Mesenchymal stem cell (in vitro differentiated cells and primary cell): ENCODE data around the gene IGSF1. TPM values are rescaled to one million over a fixed set of nuclear protein-coding genes. Genes with fewer than 3 reads are reported as not detected.

Experiments
- DNase-seq: peaks from one replicate; pipeline ENCODE4 v3.0.0-alpha.2; 2013
- H2AFZ ChIP-seq: one replicate; pipeline ENCODE4 v1.6.1; 2013; ENCODE audit warnings: low read depth, mild to moderate bottlenecking, control low read depth, inconsistent platforms, low read length, moderate library complexity
- H2AK5ac ChIP-seq: 2 replicates; pipeline ENCODE4 v1.6.1; 2013; ENCODE audit warnings: low read length, moderate library complexity, mild to moderate bottlenecking, inconsistent platforms; ENCODE audit not compliant: severe bottlenecking
- H2BK120ac ChIP-seq: one replicate; pipeline ENCODE4 v1.6.1; 2013; ENCODE audit warnings: low read depth, mild to moderate bottlenecking, inconsistent platforms, low read length, moderate library complexity
- H2BK12ac ChIP-seq, 2 experiments: one replicate each; pipeline ENCODE4 v1.6.1; 2013; ENCODE audit warnings: inconsistent platforms in 2 of 2, low read length in 2 of 2, mild to moderate bottlenecking in 2 of 2, moderate library complexity in 2 of 2, control low read depth in 1 of 2
- H2BK15ac ChIP-seq: one replicate; pipeline ENCODE4 v1.6.1; 2013; ENCODE audit warnings: mild to moderate bottlenecking, low read depth, inconsistent platforms; ENCODE audit not compliant: poor library complexity, severe bottlenecking
- H2BK5ac ChIP-seq: 2 replicates; pipeline ENCODE4 v1.6.1; 2013; ENCODE audit warnings: low read depth, mild to moderate bottlenecking, low read length, control low read depth, inconsistent platforms; ENCODE audit not compliant: poor library complexity, severe bottlenecking
- H3K14ac ChIP-seq, 2 experiments: one replicate each; pipeline ENCODE4 v1.6.1; 2013; ENCODE audit warnings: inconsistent platforms in 2 of 2, low read length in 2 of 2, control low read depth in 1 of 2, mild to moderate bottlenecking in 1 of 2, moderate library complexity in 1 of 2
- H3K18ac ChIP-seq, 2 experiments: one replicate each; pipeline ENCODE4 v1.6.1; 2013; ENCODE audit warnings: inconsistent platforms in 2 of 2, low read length in 2 of 2, control low read depth in 1 of 2, low read depth in 1 of 2, mild to moderate bottlenecking in 1 of 2
- H3K23ac ChIP-seq, 2 experiments: one replicate each; pipeline ENCODE4 v1.6.1; 2013; ENCODE audit warnings: inconsistent platforms in 2 of 2, low read length in 2 of 2, mild to moderate bottlenecking in 2 of 2, moderate library complexity in 2 of 2, control low read depth in 1 of 2
- H3K27ac ChIP-seq: 2 replicates; pipeline ENCODE4 v1.5.1; 2013; ENCODE audit warnings: mild to moderate bottlenecking, moderate library complexity, low read length, control low read depth, inconsistent platforms; ENCODE audit not compliant: poor library complexity, severe bottlenecking
- H3K27me3 ChIP-seq, 2 experiments: 2 replicates each; pipeline versions ENCODE4 v1.6.1 to v1.7.0; 2013; ENCODE audit warnings: low read length in 2 of 2, mild to moderate bottlenecking in 2 of 2, moderate library complexity in 2 of 2, control low read depth in 1 of 2, inconsistent platforms in 1 of 2; ENCODE audit not compliant: control insufficient read depth in 1 of 2, insufficient read depth in 1 of 2
- H3K36me3 ChIP-seq, 2 experiments: 2 replicates each; pipeline versions ENCODE4 v1.6.1 to v1.7.0; 2013; ENCODE audit warnings: low read length in 2 of 2, control low read depth in 1 of 2, inconsistent platforms in 1 of 2, low read depth in 1 of 2, mild to moderate bottlenecking in 1 of 2; ENCODE audit not compliant: insufficient read depth in 2 of 2, control insufficient read depth in 1 of 2
- H3K4ac ChIP-seq, 2 experiments: one replicate each; pipeline ENCODE4 v1.6.1; 2013; ENCODE audit warnings: inconsistent platforms in 2 of 2, low read length in 2 of 2, mild to moderate bottlenecking in 2 of 2, moderate library complexity in 2 of 2, control low read depth in 1 of 2, low read depth in 1 of 2
- H3K4me1 ChIP-seq: 2 replicates; pipeline ENCODE4 v1.6.1; 2013; ENCODE audit warnings: low read depth, low read length, control low read depth; ENCODE audit not compliant: control insufficient read depth, insufficient read depth
- H3K4me2 ChIP-seq: 2 replicates; pipeline ENCODE4 v1.6.1; 2013; ENCODE audit warnings: low read length, mild to moderate bottlenecking, inconsistent platforms; ENCODE audit not compliant: poor library complexity, severe bottlenecking
- H3K4me3 ChIP-seq, 2 experiments: 2 replicates each; pipeline versions ENCODE4 v1.5.1 to v1.7.0; 2013; ENCODE audit warnings: low read length in 2 of 2, mild to moderate bottlenecking in 2 of 2, control low read depth in 1 of 2, low read depth in 1 of 2; ENCODE audit not compliant: insufficient read depth in 1 of 2
- H3K79me1 ChIP-seq: replicated peaks from 2 replicates; pipeline ENCODE4 v1.6.1; 2013; ENCODE audit warnings: mild to moderate bottlenecking, control low read depth, low read length, inconsistent platforms; ENCODE audit not compliant: poor library complexity, severe bottlenecking
- H3K9ac ChIP-seq: 2 replicates; pipeline ENCODE4 v1.7.0; 2013; ENCODE audit warnings: mild to moderate bottlenecking, low read length, moderate library complexity
- H3K9me3 ChIP-seq: 2 replicates; pipeline ENCODE4 v1.7.0; 2013; ENCODE audit warnings: mild to moderate bottlenecking, low read length; ENCODE audit not compliant: control insufficient read depth
- H4K8ac ChIP-seq: one replicate; pipeline ENCODE4 v1.6.1; 2013; ENCODE audit warnings: inconsistent platforms, mild to moderate bottlenecking, low read length, moderate library complexity
- H4K91ac ChIP-seq: one replicate; pipeline ENCODE4 v1.6.1; 2013; ENCODE audit warnings: mild to moderate bottlenecking, low read length, inconsistent platforms
- WGBS: methylation state at CpG from one replicate; pipeline ENCODE4 v1.1.7; 2013; ENCODE audit warnings: mixed read lengths; 5-methylcytosine and 5-hydroxymethylcytosine counted together
- polyA plus RNA-seq, 2 experiments: library from polyadenylated mRNA; stranded (reverse); fragments of 200-250 nt; gene quantifications; one replicate each; pipeline ENCODE4 v1.2.3, GENCODE V29; 2013

IGSF1 gene
- 8.4 TPM for polyA plus RNA-seq (2013, experiment 1 of 2)
- polyA plus RNA-seq (2013, experiment 2 of 2) = 7.9 TPM

GRCh38 chrX:131288738-131289511 lies at the start of gene IGSF1:
TSS of gene IGSF1 (minus strand) at chrX:131289306. CDS start at chrX:131286674, 2,632 bp downstream.
- Histone ChIP-seq H3K9ac (peak within 1 kb of the TSS; percentile 29), H2AK5ac (no peak within 1 kb of the TSS), H3K14ac (peak within 1 kb of the TSS in 1 of 2 experiments; percentile 28), H2BK5ac (no peak within 1 kb of the TSS), H3K9me3 (no peaks in the 10 kb centered on the region), H3K4me3 (peak within 1 kb of the TSS; percentile 18 to 68), H2AFZ (no peak within 1 kb of the TSS), H3K27ac (no peak within 1 kb of the TSS), H3K4me2 (peak within 1 kb of the TSS; percentile 75), H3K18ac (peak within 1 kb of the TSS in 1 of 2 experiments; percentile 24), H4K8ac (peak within 1 kb of the TSS; percentile 37), H3K79me1 (no peaks in the 10 kb centered on the region), H3K4me1 (peaks cover 3% of the 10 kb centered on the region), H3K36me3 (no peaks in the 10 kb centered on the region), H3K4ac (no peak within 1 kb of the TSS), H2BK120ac (no peak within 1 kb of the TSS), H3K23ac (no peak within 1 kb of the TSS), H2BK15ac (no peak within 1 kb of the TSS), H2BK12ac (no peak within 1 kb of the TSS), H4K91ac (no peak within 1 kb of the TSS), H3K27me3 (peaks cover 0 to 43% of the 10 kb centered on the region in 2 experiments)
- 2% methylated on average over 14 of the region's 32 CpGs for WGBS
- peak; percentile 55 for DNase-seq

GRCh38 chrX:131332331-131332730 lies 43.2 kb upstream of the IGSF1 start:
- H3K4ac ChIP-seq = no peak overlapping the region
- no peak overlapping the region for H2BK120ac ChIP-seq
- H2BK15ac ChIP-seq = no peak overlapping the region
- H2AK5ac ChIP-seq = no peak overlapping the region
- no peak overlapping the region for H2AFZ ChIP-seq
- H3K27me3 ChIP-seq = peaks cover 0 to 6% of the 10 kb centered on the region in 2 experiments
- no peak overlapping the region for H2BK12ac ChIP-seq
- DNase-seq = no peak
- no peaks in the 10 kb centered on the region for H3K79me1 ChIP-seq
- no peak overlapping the region for H3K9ac ChIP-seq
- H3K4me3 ChIP-seq = no peak overlapping the region
- H3K36me3 ChIP-seq = no peaks in the 10 kb centered on the region
- WGBS = 95% methylated on average over 2 of the region's 3 CpGs
- no peaks in the 10 kb centered on the region for H3K9me3 ChIP-seq
- no peaks in the 10 kb centered on the region for H3K4me1 ChIP-seq
- no peak overlapping the region for H3K14ac ChIP-seq
- no peak overlapping the region for H3K18ac ChIP-seq
- H2BK5ac ChIP-seq = no peak overlapping the region
- no peak overlapping the region for H4K91ac ChIP-seq
- H3K4me2 ChIP-seq = no peak overlapping the region
- no peak overlapping the region for H4K8ac ChIP-seq
- no peak overlapping the region for H3K23ac ChIP-seq
- no peak overlapping the region for H3K27ac ChIP-seq

GRCh38 chrX:131331152-131331551 lies 42.0 kb upstream of the IGSF1 start:
- H2AFZ ChIP-seq = no peak overlapping the region
- no peak overlapping the region for H3K4me2 ChIP-seq
- peaks cover 0 to 6% of the 10 kb centered on the region in 2 experiments for H3K27me3 ChIP-seq
- H3K4me1 ChIP-seq = no peaks in the 10 kb centered on the region
- H3K4me3 ChIP-seq = no peak overlapping the region
- H3K36me3 ChIP-seq = no peaks in the 10 kb centered on the region
- no peak overlapping the region for H4K91ac ChIP-seq
- no peaks in the 10 kb centered on the region for H3K79me1 ChIP-seq
- no peaks in the 10 kb centered on the region for H3K9me3 ChIP-seq
- no peak overlapping the region for H2AK5ac ChIP-seq
- no peak overlapping the region for H3K9ac ChIP-seq
- H2BK15ac ChIP-seq = no peak overlapping the region
- no peak overlapping the region for H2BK12ac ChIP-seq
- H3K14ac ChIP-seq = no peak overlapping the region
- no peak for DNase-seq
- no peak overlapping the region for H3K18ac ChIP-seq
- no peak overlapping the region for H4K8ac ChIP-seq
- no peak overlapping the region for H3K27ac ChIP-seq
- H2BK5ac ChIP-seq = no peak overlapping the region
- no peak overlapping the region for H3K23ac ChIP-seq
- no peak overlapping the region for H2BK120ac ChIP-seq
- no peak overlapping the region for H3K4ac ChIP-seq
- 58% methylated on average over 5 of the region's 6 CpGs for WGBS

DNA sequence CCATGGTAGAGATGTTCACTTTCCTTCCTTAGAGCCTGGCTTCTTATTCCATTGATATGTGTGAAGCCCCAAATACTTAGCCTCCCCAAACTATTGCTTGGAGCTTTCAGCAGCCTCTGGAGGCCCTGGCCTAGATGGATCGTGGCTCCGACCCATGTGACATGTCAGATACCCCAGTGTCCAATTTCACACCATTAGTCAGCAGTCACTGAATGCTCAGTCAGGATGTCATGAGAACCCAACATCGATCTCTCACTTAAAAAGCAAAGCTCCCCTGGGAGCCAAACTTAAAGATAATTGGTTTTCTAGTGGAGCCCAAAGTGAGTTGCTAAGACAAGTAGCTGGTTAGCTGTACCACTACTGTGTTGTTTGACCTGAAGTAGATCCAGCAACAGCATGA lies 41.6 kb upstream of the IGSF1 start:
- no peak overlapping the region for H2BK15ac ChIP-seq
- 88% methylated on average over 2 of the region's 3 CpGs for WGBS

More for the DNA sequence above, 41.6 kb upstream of the IGSF1 start:
- H3K18ac ChIP-seq = no peak overlapping the region
- H3K36me3 ChIP-seq = no peaks in the 10 kb centered on the region
- H2BK5ac ChIP-seq = no peak overlapping the region
- H3K79me1 ChIP-seq = no peaks in the 10 kb centered on the region
- H2AFZ ChIP-seq = no peak overlapping the region
- no peak overlapping the region for H3K4me2 ChIP-seq
- H3K9me3 ChIP-seq = no peaks in the 10 kb centered on the region
- DNase-seq = no peak
- no peak overlapping the region for H2BK120ac ChIP-seq
- H4K91ac ChIP-seq = no peak overlapping the region
- peaks cover 0 to 7% of the 10 kb centered on the region in 2 experiments for H3K27me3 ChIP-seq
- no peaks in the 10 kb centered on the region for H3K4me1 ChIP-seq
- H4K8ac ChIP-seq = no peak overlapping the region
- H3K4ac ChIP-seq = no peak overlapping the region
- no peak overlapping the region for H2BK12ac ChIP-seq
- no peak overlapping the region for H2AK5ac ChIP-seq
- H3K14ac ChIP-seq = no peak overlapping the region
- H3K27ac ChIP-seq = no peak overlapping the region
- no peak overlapping the region for H3K23ac ChIP-seq
- no peak overlapping the region for H3K9ac ChIP-seq
- H3K4me3 ChIP-seq = no peak overlapping the region
